ENCODE results near the gene PADI1.
A peak's percentile ranks its signal among the peaks of the same experiment; 100 is the strongest.

PADI1 gene

GRCh38 chr1:17227358-17227915 is 22.5 kb downstream of the PADI1 start:
- peak overlapping the region; percentile 100 for H3K27ac ChIP-seq
- DNase-seq (ENCODE audit: low spot score): no peak
- no peak for TF ChIP-seq CTCF (conservative IDR thresholded peaks at IDR 0.05; ENCODE audit: low read depth)
- ChIA-PET POLR2A (ENCODE audit: low non-redundant PET) (no interaction called here), CTCF (interaction anchor here (0.6 kb wide), 1 partner anchor 55 kb away, joined by 3 read pairs; no protein-coding TSS in a partner anchor)

GRCh38 chr1:17228619-17229018 is 23.7 kb downstream of the PADI1 start:
- DNase-seq (ENCODE audit: low spot score): no peak
- POLR2A ChIA-PET (ENCODE audit: low non-redundant PET): no interaction called here
- TF ChIP-seq CTCF (conservative IDR thresholded peaks at IDR 0.05; ENCODE audit: low read depth): no peak
- peak overlapping the region; percentile 100 for H3K27ac ChIP-seq
- CTCF ChIA-PET: no interaction called here

GRCh38 chr1:17229379-17229778 is 24.5 kb downstream of the PADI1 start:
- H3K27ac ChIP-seq: peak overlapping the region; percentile 100
- DNase-seq (ENCODE audit: low spot score): no peak
- TF ChIP-seq CTCF (conservative IDR thresholded peaks at IDR 0.05; ENCODE audit: low read depth): no peak
- POLR2A ChIA-PET (ENCODE audit: low non-redundant PET): interaction anchor here (0.8 kb wide), 1 partner anchor 1395 kb away, joined by 3 read pairs; no protein-coding TSS in a partner anchor
- CTCF ChIA-PET: interaction anchor here (0.5 to 0.7 kb wide), 2 partner anchors 104 to 171 kb away, joined by 4 to 5 read pairs; no protein-coding TSS in a partner anchor

DNA sequence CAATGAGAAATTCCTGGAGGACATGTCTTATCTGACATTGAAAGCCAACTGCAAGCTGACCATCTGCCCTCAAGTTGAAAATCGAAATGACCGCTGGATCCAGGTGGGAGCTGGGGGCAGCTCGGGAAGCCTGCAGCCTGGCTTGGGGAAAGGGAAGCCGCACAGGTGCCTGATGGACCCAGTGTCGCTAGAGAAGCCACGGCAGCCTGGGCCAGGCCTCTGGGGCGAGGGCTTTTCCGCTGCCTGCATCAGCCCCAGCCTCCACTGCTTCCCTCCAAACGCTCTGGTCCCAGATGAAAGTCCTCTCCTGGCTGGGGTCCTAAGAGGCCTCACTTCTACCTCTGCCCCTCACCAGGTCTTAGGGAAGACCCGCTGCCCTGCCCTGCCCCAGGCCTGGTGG is 25.2 kb downstream of the PADI1 start:
- H3K27ac ChIP-seq: peak overlapping the region; percentile 100
- POLR2A ChIA-PET (ENCODE audit: low non-redundant PET): no interaction called here
- CTCF ChIA-PET: no interaction called here
- DNase-seq (ENCODE audit: low spot score): no peak
- TF ChIP-seq CTCF (conservative IDR thresholded peaks at IDR 0.05; ENCODE audit: low read depth): no peak

DNA sequence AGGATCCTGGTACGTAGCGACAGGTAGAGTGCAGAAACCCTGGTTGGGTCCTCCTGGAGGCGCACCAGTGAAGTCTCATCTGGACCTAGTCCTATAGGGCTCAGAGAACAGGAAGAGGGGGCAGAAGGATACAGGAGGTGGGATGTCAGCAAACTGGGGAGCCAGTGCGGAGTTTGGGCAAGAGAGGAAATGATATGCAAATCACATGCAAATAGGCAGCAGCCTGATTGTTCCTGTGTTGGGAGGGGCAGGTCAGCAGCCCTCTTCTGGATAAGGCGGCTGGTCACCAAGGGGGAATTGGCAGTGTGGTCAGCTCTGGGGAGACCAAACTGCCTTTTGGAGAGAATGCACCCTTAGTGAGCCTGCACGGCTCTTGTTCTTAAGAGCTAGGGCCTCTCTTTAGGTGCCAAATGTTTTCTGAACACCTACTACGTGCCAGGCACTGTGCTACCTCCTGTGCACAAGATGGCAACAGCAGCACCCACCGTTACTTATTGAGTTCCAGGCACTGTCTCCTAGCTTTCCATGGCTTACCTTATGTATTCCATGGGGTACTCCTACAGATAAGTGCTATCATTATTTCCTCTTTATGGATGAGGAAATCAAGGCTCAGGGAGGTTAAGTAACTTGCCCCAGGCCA is 25.9 kb downstream of the PADI1 start:
- ChIA-PET POLR2A (ENCODE audit: low non-redundant PET) (no interaction called here), CTCF (no interaction called here)
- no peak for TF ChIP-seq CTCF (conservative IDR thresholded peaks at IDR 0.05; ENCODE audit: low read depth)
- no peak for DNase-seq (ENCODE audit: low spot score)
- peak overlapping the region; percentile 100 for H3K27ac ChIP-seq

GRCh38 chr1:17232759-17233661 is 28.1 kb downstream of the PADI1 start:
- ChIA-PET POLR2A (ENCODE audit: low non-redundant PET) (interaction anchor here (0.5 to 0.9 kb wide), 4 partner anchors 57 to 200 kb away, joined by 3 to 10 read pairs (median 4); no protein-coding TSS in a partner anchor), CTCF (interaction anchor here (0.6 to 2.5 kb wide), 3 partner anchors 62 to 108 kb away, joined by 3 to 19 read pairs (median 4); no protein-coding TSS in a partner anchor)
- TF ChIP-seq CTCF (conservative IDR thresholded peaks at IDR 0.05; ENCODE audit: low read depth): no peak
- peak overlapping the region; percentile 100 for H3K27ac ChIP-seq
- DNase-seq (ENCODE audit: low spot score): peak; percentile 90

Data from RWPE1 (cell line).